Measurements from ENCODE around the gene SLC30A9.

DNA sequence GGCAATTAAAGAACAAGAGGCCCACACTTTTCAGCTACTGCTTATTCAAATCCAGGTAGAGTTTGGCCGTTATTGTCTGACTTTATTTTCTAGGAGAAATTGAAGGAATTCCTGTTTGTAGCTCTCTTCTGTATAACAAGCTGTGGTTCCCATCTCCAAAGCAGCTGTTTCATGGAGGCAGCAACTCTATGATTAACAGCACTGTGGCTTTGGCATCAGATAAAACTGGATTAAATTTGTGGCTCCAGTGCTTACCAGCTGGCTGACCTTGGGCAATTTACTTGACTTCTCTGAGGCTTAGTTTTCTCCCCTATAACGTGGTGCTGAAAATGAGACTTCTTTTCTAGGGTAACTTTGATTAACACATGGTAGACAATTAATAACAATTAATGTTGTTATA lies 28.1 kb downstream of the SLC30A9 start:
- TF ChIP-seq CTCF (conservative IDR thresholded peaks at IDR 0.05 in 1 of 2, IDR thresholded peaks at IDR 0.05 in 1 of 2; ENCODE audit: low read depth in 1 of 2, low read length in 2 of 2) (no peak), EZH2 (IDR thresholded peaks at IDR 0.05; ENCODE audit: low read length, missing control alignments) (no peak)

Data from fibroblast of lung (primary cell).